ENCODE results near the gene LDLRAD4.
"Not testable (repeated sequence)": the region's sequence is repeated elsewhere in the genome, so short reads cannot be mapped to it uniquely, and the experiment has no call there.

The LDLRAD4 gene

DNA sequence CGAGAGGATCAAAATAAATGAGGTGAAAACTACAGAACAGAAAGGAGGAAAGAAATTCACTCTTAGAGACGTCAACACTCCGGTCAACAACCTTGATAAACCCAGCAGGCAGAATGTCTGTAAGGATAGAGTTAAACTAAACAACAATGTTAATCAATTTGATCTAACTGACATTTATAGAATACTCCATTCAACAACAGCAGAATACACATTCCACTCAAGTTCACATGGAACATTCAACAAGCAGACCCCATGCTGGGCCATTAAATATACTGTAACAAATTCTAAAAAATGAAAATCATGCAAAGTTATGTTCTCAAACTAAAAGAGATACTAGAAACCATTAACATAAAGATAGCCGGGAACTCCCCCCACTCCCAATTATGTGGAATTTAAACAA is 466.0 kb downstream of the LDLRAD4 start:
- no peak for ATAC-seq
- TF ChIP-seq ESRRG (CRISPR knock-in tag; IDR thresholded peaks at IDR 0.05) (no peak), BACH2 (CRISPR knock-in tag; IDR thresholded peaks at IDR 0.05; ENCODE audit: borderline replicate concordance) (no peak), CSDC2 (CRISPR knock-in tag; IDR thresholded peaks at IDR 0.05) (no peak), ISL1 (CRISPR knock-in tag; IDR thresholded peaks at IDR 0.05) (no peak), CSRNP3 (CRISPR knock-in tag; IDR thresholded peaks at IDR 0.05) (no peak)
- TF ChIP-seq, protein P1, sequence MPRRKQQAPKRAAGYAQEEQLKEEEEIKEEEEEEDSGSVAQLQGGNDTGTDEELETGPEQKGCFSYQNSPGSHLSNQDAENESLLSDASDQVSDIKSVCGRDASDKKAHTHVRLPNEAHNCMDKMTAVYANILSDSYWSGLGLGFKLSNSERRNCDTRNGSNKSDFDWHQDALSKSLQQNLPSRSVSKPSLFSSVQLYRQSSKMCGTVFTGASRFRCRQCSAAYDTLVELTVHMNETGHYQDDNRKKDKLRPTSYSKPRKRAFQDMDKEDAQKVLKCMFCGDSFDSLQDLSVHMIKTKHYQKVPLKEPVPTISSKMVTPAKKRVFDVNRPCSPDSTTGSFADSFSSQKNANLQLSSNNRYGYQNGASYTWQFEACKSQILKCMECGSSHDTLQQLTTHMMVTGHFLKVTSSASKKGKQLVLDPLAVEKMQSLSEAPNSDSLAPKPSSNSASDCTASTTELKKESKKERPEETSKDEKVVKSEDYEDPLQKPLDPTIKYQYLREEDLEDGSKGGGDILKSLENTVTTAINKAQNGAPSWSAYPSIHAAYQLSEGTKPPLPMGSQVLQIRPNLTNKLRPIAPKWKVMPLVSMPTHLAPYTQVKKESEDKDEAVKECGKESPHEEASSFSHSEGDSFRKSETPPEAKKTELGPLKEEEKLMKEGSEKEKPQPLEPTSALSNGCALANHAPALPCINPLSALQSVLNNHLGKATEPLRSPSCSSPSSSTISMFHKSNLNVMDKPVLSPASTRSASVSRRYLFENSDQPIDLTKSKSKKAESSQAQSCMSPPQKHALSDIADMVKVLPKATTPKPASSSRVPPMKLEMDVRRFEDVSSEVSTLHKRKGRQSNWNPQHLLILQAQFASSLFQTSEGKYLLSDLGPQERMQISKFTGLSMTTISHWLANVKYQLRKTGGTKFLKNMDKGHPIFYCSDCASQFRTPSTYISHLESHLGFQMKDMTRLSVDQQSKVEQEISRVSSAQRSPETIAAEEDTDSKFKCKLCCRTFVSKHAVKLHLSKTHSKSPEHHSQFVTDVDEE (CRISPR knock-in tag; IDR thresholded peaks at IDR 0.05) = no peak

DNA sequence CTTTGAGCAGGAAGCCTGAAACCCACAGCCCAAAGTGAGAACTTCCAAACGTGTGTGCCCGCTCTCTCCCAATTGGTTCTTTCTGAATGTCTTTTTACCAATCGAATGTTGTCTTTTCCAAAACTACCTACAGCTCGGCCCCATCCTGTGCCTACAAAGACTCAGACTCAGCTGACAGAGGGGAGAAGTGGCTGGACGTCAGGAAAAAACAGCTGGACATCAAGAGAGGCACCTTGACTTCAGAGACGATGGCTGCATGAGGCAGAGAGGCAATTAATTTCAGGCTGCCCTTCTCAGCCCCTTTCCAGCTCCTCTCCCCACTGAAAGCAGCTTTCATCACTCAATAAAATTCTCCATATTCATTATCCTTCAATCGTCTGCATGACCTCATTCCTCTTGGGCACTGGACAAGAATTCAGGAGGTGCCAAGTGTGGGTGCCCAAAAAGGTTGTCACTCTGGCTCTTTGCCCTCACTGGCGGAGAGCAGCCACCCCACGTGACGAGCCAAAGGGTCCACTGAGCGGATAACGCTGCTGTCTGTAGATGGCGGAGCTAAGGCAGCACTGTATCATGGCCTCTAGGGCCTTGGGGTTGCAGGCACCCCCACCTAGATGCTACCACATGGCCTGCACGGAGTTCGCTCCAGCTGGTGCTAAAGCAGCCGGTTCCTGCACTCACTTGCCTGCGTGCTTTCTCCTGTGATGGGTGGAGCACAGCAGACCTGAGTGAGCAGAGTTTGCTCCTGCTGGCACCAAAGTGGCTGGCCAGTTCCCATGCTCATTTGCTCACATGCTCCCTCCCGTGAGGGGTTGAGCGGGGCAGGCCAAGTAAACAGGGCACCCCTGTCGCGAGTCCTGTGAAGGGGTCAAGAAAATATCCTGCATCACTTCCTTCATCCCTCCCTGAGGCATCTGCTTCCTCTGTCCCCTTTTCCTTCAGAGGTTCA is 469.9 kb downstream of the LDLRAD4 start:
- ATAC-seq = no peak
- TF ChIP-seq TOX (CRISPR knock-in tag; IDR thresholded peaks at IDR 0.05; ENCODE audit: borderline replicate concordance) (no peak), GLIS3 (CRISPR knock-in tag; IDR thresholded peaks at IDR 0.05) (no peak), ARNTL (CRISPR knock-in tag; IDR thresholded peaks at IDR 0.05; ENCODE audit: borderline replicate concordance, low read depth) (no peak), RARB (CRISPR knock-in tag; IDR thresholded peaks at IDR 0.05) (no peak), ZFP30 (CRISPR knock-in tag; IDR thresholded peaks at IDR 0.05) (no peak), CREB5 (CRISPR knock-in tag; IDR thresholded peaks at IDR 0.05; ENCODE audit: low read depth) (no peak), ZNF565 (CRISPR knock-in tag; conservative IDR thresholded peaks at IDR 0.05; ENCODE audit: low read depth) (no peak), PPARA (CRISPR knock-in tag; IDR thresholded peaks at IDR 0.05; ENCODE audit: borderline replicate concordance) (no peak), ESRRG (CRISPR knock-in tag; IDR thresholded peaks at IDR 0.05) (no peak), ISL1 (CRISPR knock-in tag; IDR thresholded peaks at IDR 0.05) (no peak), OSR1 (CRISPR knock-in tag; IDR thresholded peaks at IDR 0.05) (no peak)
- TF ChIP-seq, protein P2, sequence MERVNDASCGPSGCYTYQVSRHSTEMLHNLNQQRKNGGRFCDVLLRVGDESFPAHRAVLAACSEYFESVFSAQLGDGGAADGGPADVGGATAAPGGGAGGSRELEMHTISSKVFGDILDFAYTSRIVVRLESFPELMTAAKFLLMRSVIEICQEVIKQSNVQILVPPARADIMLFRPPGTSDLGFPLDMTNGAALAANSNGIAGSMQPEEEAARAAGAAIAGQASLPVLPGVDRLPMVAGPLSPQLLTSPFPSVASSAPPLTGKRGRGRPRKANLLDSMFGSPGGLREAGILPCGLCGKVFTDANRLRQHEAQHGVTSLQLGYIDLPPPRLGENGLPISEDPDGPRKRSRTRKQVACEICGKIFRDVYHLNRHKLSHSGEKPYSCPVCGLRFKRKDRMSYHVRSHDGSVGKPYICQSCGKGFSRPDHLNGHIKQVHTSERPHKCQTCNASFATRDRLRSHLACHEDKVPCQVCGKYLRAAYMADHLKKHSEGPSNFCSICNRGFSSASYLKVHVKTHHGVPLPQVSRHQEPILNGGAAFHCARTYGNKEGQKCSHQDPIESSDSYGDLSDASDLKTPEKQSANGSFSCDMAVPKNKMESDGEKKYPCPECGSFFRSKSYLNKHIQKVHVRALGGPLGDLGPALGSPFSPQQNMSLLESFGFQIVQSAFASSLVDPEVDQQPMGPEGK (CRISPR knock-in tag; IDR thresholded peaks at IDR 0.05; ENCODE audit: borderline replicate concordance) = no peak
- TF ChIP-seq, protein P3, sequence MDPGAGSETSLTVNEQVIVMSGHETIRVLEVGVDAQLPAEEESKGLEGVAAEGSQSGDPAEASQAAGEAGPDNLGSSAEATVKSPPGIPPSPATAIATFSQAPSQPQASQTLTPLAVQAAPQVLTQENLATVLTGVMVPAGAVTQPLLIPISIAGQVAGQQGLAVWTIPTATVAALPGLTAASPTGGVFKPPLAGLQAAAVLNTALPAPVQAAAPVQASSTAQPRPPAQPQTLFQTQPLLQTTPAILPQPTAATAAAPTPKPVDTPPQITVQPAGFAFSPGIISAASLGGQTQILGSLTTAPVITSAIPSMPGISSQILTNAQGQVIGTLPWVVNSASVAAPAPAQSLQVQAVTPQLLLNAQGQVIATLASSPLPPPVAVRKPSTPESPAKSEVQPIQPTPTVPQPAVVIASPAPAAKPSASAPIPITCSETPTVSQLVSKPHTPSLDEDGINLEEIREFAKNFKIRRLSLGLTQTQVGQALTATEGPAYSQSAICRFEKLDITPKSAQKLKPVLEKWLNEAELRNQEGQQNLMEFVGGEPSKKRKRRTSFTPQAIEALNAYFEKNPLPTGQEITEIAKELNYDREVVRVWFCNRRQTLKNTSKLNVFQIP (CRISPR knock-in tag; IDR thresholded peaks at IDR 0.05; ENCODE audit: borderline replicate concordance, low read depth) = no peak

- ATAC-seq = not testable (repeated sequence)
Observed at GRCh38 chr18:13690060-13690459, 471.5 kb downstream of the LDLRAD4 start.

DNA sequence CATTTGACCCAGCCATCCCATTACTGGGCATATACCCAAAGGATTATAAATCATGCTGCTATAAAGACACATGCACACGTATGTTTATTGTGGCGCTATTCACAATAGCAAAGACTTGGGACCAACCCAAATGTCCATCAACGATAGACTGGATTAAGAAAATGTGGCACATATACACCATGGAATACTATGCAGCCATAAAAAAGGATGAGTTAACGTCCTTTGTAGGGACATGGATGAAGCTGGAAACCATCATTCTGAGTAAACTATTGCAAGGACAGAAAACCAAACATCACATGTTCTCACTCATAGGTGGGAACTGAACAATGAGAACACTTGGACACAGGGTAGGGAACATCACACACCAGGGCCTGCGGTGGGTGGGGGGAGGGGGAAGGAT is 476.8 kb downstream of the LDLRAD4 start:
- ATAC-seq = not testable (repeated sequence)

All from SK-N-SH treated with all-trans-retinoic acid at 6 μM for 48 hours (cell line).